Astrocyte of the cerebellum (primary cell): Measurements from ENCODE around the gene EXO5.

ENCODE experiments used
- DNase-seq: peaks from one replicate; pipeline ENCODE4 v3.0.0-alpha.2; 2011; ENCODE audit warnings: low read depth
- H3K4me3 ChIP-seq: 2 replicates; pipeline ENCODE4 v1.5.1; 2011; ENCODE audit warnings: mild to moderate bottlenecking, low read depth, low read length, moderate library complexity
- CTCF ChIP-seq: IDR thresholded peaks from 2 replicates; pipeline ENCODE4 v1.5.1; 2012; ENCODE audit warnings: low read length, low read depth, moderate library complexity, mild to moderate bottlenecking; ENCODE audit errors: missing control alignments
- in situ Hi-C: cut with HindIII; loops from 2 replicates; pipeline ENCODE4 v1.10.0; 2017; ENCODE audit warnings: low sequenced_read_pairs

Gene EXO5

GRCh38 chr1:40564506-40564905 is 55.9 kb downstream of the EXO5 start:
- no peak for TF ChIP-seq CTCF
- in situ Hi-C loops, result no loop called here
- no peak overlapping the region for H3K4me3 ChIP-seq
- no peak for DNase-seq

GRCh38 chr1:40564913-40565312 is 56.3 kb downstream of the EXO5 start:
- no peak for TF ChIP-seq CTCF
- in situ Hi-C loops, result no loop called here

More at GRCh38 chr1:40564913-40565312, 56.3 kb downstream of the EXO5 start:
- DNase-seq, result no peak
- no peak overlapping the region for H3K4me3 ChIP-seq
